Spleen (tissue), 7 donors: ENCODE measurements around the gene ZNF319.

Experiments
- POLR2A ChIP-seq, 3 donors: fragments of 450-650 bp; IDR thresholded peaks; one replicate each; pipeline ENCODE4 v1.5.1; 2017; ENCODE audit warnings: antibody characterized with exemption in 3 of 3, mild to moderate bottlenecking in 1 of 3
- POLR2AphosphoS5 ChIP-seq, 3 donors: sonication (generic); formaldehyde crosslinking; IDR thresholded peaks; one replicate each; pipeline ENCODE4 v1.5.1; 2017; ENCODE audit warnings: antibody characterized with exemption in 3 of 3
- TF ChIP-seq, protein P1 (sequence below), 11 experiments: fragments of 200-600 bp in 7 of 11; fragments of 450-650 bp in 4 of 11; sonication (generic) in 4 of 11; IDR thresholded peaks in 8 of 11; conservative IDR thresholded peaks in 3 of 11; 1 replicate in 7 of 11; 2 replicates in 4 of 11; pipeline versions ENCODE4 v1.4.0 to v1.8.0; 2016 to 2021; ENCODE audit warnings: antibody characterized with exemption in 11 of 11, inconsistent platforms in 4 of 11, mild to moderate bottlenecking in 1 of 11
- donor health status: DM: no; HTN: no; CAD: no; lungs with moderate emphysema.
- donor health status: DM: no; HTN: no; CAD: no.
- donor health status: DM: no; HTN: no; CAD: no.

DNA sequence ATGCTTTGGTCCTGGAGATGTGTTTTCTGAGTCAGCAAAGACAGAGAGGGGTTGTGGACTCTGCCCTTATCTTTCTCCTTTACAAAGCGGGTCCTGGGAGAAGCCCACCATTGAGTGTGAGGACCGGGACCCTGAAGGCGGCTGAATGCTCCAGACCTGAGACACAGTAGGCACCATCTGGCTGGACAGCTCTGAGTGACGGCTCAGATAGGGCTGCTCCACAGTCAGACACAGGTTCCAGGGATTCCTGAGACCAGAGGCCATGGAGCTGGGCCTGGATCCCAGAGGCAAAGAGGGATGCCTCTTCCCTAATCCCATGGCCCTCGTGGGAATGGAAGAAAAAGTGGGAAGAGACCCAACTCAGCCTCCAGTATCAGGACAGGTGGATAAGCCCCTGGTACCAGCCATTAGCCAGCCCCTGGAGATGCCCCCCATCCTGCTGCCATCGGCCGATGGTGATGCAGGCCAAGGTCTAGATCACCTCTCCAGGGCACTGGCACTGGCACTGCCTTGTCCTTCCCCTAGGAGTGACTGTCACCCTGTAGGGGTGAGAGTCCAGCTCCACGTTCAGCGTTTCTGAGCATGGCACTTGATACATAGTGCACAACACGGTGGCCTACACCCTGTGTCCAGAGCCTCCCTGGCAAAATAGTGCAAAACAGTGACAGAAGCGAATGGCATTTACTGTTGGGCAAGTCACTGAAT lies 29.8 kb upstream of the ZNF319 start:
- TF ChIP-seq POLR2A (IDR thresholded peaks at IDR 0.05): no peak
- TF ChIP-seq, protein P1, sequence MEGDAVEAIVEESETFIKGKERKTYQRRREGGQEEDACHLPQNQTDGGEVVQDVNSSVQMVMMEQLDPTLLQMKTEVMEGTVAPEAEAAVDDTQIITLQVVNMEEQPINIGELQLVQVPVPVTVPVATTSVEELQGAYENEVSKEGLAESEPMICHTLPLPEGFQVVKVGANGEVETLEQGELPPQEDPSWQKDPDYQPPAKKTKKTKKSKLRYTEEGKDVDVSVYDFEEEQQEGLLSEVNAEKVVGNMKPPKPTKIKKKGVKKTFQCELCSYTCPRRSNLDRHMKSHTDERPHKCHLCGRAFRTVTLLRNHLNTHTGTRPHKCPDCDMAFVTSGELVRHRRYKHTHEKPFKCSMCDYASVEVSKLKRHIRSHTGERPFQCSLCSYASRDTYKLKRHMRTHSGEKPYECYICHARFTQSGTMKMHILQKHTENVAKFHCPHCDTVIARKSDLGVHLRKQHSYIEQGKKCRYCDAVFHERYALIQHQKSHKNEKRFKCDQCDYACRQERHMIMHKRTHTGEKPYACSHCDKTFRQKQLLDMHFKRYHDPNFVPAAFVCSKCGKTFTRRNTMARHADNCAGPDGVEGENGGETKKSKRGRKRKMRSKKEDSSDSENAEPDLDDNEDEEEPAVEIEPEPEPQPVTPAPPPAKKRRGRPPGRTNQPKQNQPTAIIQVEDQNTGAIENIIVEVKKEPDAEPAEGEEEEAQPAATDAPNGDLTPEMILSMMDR (IDR thresholded peaks at IDR 0.05 in 8 of 11, conservative IDR thresholded peaks at IDR 0.05 in 3 of 11): no peak
- TF ChIP-seq POLR2AphosphoS5 (IDR thresholded peaks at IDR 0.05): no peak
